RWPE2 (cell line): ENCODE results near the gene OR14I1.

Source experiments
- ATAC-seq: fragments of 200-7000 bp; cut with Tn5 transposase; 3 replicates; pipeline ENCODE4 v1.9.1; 2021; ENCODE audit warnings: low read depth
- DNase-seq: peaks from one replicate; pipeline ENCODE4 v3.0.0-alpha.2; 2020; ENCODE audit warnings: low spot score
- H3K27ac ChIP-seq: fragments of 450-650 bp; 2 replicates; pipeline ENCODE4 v1.5.1; 2017; ENCODE audit warnings: mild to moderate bottlenecking; ENCODE audit not compliant: poor library complexity, severe bottlenecking
- H3K27me3 ChIP-seq: fragments of 250-450 bp; sonication (Bioruptor Pico); 2 replicates; pipeline ENCODE4 v1.5.1; 2021; ENCODE audit warnings: mild to moderate bottlenecking, moderate library complexity; ENCODE audit not compliant: insufficient read depth, poor library complexity, severe bottlenecking
- H3K36me3 ChIP-seq: fragments of 250-450 bp; sonication (Bioruptor Pico); 2 replicates; pipeline ENCODE4 v1.5.1; 2020; ENCODE audit warnings: low read depth, mild to moderate bottlenecking, moderate library complexity
- H3K4me1 ChIP-seq: fragments of 250-450 bp; sonication (Bioruptor Pico); 2 replicates; pipeline ENCODE4 v1.5.1; 2021; ENCODE audit warnings: mild to moderate bottlenecking, moderate library complexity; ENCODE audit not compliant: insufficient read depth, poor library complexity, severe bottlenecking
- H3K4me3 ChIP-seq: fragments of 250-450 bp; sonication (Bioruptor Pico); 2 replicates; pipeline ENCODE4 v1.5.1; 2021; ENCODE audit warnings: mild to moderate bottlenecking, moderate library complexity; ENCODE audit not compliant: severe bottlenecking
- H3K9me3 ChIP-seq: fragments of 250-450 bp; sonication (Bioruptor Pico); 2 replicates; pipeline ENCODE4 v1.5.1; 2021; ENCODE audit warnings: mild to moderate bottlenecking, moderate library complexity; ENCODE audit not compliant: severe bottlenecking
- CTCF ChIP-seq: fragments of 450-650 bp; IDR thresholded peaks from one replicate; pipeline ENCODE4 v1.5.1; 2017; ENCODE audit warnings: mild to moderate bottlenecking, moderate library complexity; ENCODE audit not compliant: poor library complexity, severe bottlenecking

Gene OR14I1

GRCh38 chr1:248702714-248703113 is at the start of gene OR14I1:
OR14I1 (minus strand) TSS chr1:248702766.
- no peaks in the 10 kb centered on the region for H3K4me1 ChIP-seq
- H3K27me3 ChIP-seq, result no peaks in the 10 kb centered on the region
- H3K27ac ChIP-seq, result no peak within 1 kb of the TSS
- H3K4me3 ChIP-seq, result no peak within 1 kb of the TSS
- TF ChIP-seq CTCF, result no peak
- DNase-seq, result no peak
- no peaks in the 10 kb centered on the region for H3K9me3 ChIP-seq
- H3K36me3 ChIP-seq, result no peaks in the 10 kb centered on the region
- no peak for ATAC-seq

- H3K4me3 ChIP-seq, result no peak overlapping the region
- H3K27me3 ChIP-seq, result no peaks in the 10 kb centered on the region
- DNase-seq, result no peak
- no peak for TF ChIP-seq CTCF
- H3K27ac ChIP-seq, result no peak overlapping the region
- no peak for ATAC-seq
- no peaks in the 10 kb centered on the region for H3K4me1 ChIP-seq
- no peaks in the 10 kb centered on the region for H3K36me3 ChIP-seq
- no peaks in the 10 kb centered on the region for H3K9me3 ChIP-seq
Measured at GRCh38 chr1:248751635-248752034, 49.1 kb upstream of the OR14I1 start.

- no peaks in the 10 kb centered on the region for H3K27me3 ChIP-seq
- no peaks in the 10 kb centered on the region for H3K4me1 ChIP-seq
- no peak overlapping the region for H3K27ac ChIP-seq
- no peak for TF ChIP-seq CTCF
- no peak for DNase-seq
- no peak overlapping the region for H3K4me3 ChIP-seq
- no peaks in the 10 kb centered on the region for H3K9me3 ChIP-seq
- no peak for ATAC-seq
- H3K36me3 ChIP-seq, result no peaks in the 10 kb centered on the region
Measured at GRCh38 chr1:248751142-248751541, 48.6 kb upstream of the OR14I1 start.

- Histone ChIP-seq H3K4me3 (no peak overlapping the region), H3K9me3 (no peaks in the 10 kb centered on the region), H3K4me1 (no peaks in the 10 kb centered on the region), H3K36me3 (no peaks in the 10 kb centered on the region), H3K27ac (no peak overlapping the region), H3K27me3 (no peaks in the 10 kb centered on the region)
- DNase-seq, result no peak
- TF ChIP-seq CTCF, result no peak
- ATAC-seq, result no peak
Measured at GRCh38 chr1:248750496-248750895, 47.9 kb upstream of the OR14I1 start.

- Histone ChIP-seq H3K27me3 (no peaks in the 10 kb centered on the region), H3K9me3 (no peaks in the 10 kb centered on the region), H3K4me1 (no peaks in the 10 kb centered on the region), H3K27ac (no peak overlapping the region), H3K4me3 (no peak overlapping the region), H3K36me3 (no peaks in the 10 kb centered on the region)
- DNase-seq (no peak), ATAC-seq (no peak)
- no peak for TF ChIP-seq CTCF
Measured at GRCh38 chr1:248748211-248748610, 45.6 kb upstream of the OR14I1 start.
